HepG2 (cell line): ENCODE measurements around the gene EFHC2. TPM values are rescaled to one million over a fixed set of nuclear protein-coding genes. Genes with fewer than 3 reads are reported as not detected.
A peak's percentile ranks its signal among the peaks of the same experiment; 100 is the strongest.

Source experiments
- ATAC-seq: fragments of 200-7000 bp; cut with Tn5 transposase; 3 replicates; pipeline ENCODE4 v1.9.1; 2020; ENCODE audit warnings: mild to moderate bottlenecking, moderate library complexity
- BruUV-seq: library from RNA; stranded (reverse); fragments of 400-500 nt; replicated peaks from 2 replicates; lab custom pipeline; 2021; lab: Mats Ljungman, UMichigan
- CTCF ChIA-PET: fragments of 300-600 bp; formaldehyde crosslinking; extraction: SDS; loops from one replicate; lab custom pipeline; 2021; ENCODE audit warnings: low total read pairs, inconsistent platforms, low intra/inter-chr PET ratio; lab: Yijun Ruan, JAX
- POLR2A ChIA-PET: fragments of 350-600 bp; sonication (Branson Sonifier 250); formaldehyde crosslinking; loops from one replicate; lab custom pipeline; 2020; ENCODE audit warnings: antibody characterized with exemption, inconsistent platforms; lab: Yijun Ruan, JAX
- DNase-seq: peaks from one replicate; pipeline ENCODE4 v3.0.0-alpha.2; 2015; ENCODE audit warnings: low spot score
- FAIRE-seq: peaks from 3 replicates; lab custom pipeline; 2011; peaks lifted over from hg19 to GRCh38; lab: Jason Lieb, UNC
- H2AFZ ChIP-seq: one replicate; pipeline ENCODE4 v1.6.1; 2011; ENCODE audit warnings: low read length, inconsistent platforms
- H3K27ac ChIP-seq: fragments of 300-600 bp; 3 replicates; pipeline ENCODE4 v1.8.0; 2011; ENCODE audit warnings: mixed run types, mild to moderate bottlenecking, mixed read lengths, low read length, inconsistent platforms; ENCODE audit not compliant: insufficient read depth; ENCODE audit errors: extremely low read length
- H3K27me3 ChIP-seq, 2 experiments: fragments of 200-600 bp in 1 of 2; 2 replicates in 1 of 2; 3 replicates in 1 of 2; pipeline versions ENCODE4 v1.6.0 to v1.8.0; 2011; ENCODE audit warnings: low read length in 2 of 2, mild to moderate bottlenecking in 2 of 2, moderate library complexity in 2 of 2, inconsistent platforms in 1 of 2; ENCODE audit not compliant: insufficient read depth in 2 of 2, control insufficient read depth in 1 of 2
- H3K36me3 ChIP-seq, 2 experiments: fragments of 200-600 bp in 1 of 2; replicated peaks in 1 of 2; 2 replicates in 1 of 2; 3 replicates in 1 of 2; pipeline versions ENCODE4 v1.5.1 to v1.8.0; 2011; ENCODE audit warnings: low read length in 2 of 2, inconsistent platforms in 1 of 2; ENCODE audit not compliant: insufficient read depth in 2 of 2, control insufficient read depth in 1 of 2
- H3K4me1 ChIP-seq: 2 replicates; pipeline ENCODE4 v1.5.1; 2012; ENCODE audit warnings: low read length, inconsistent platforms; ENCODE audit not compliant: insufficient read depth
- H3K4me2 ChIP-seq: 2 replicates; pipeline ENCODE4 v1.6.0; 2011; ENCODE audit warnings: low read depth, low read length, inconsistent platforms
- H3K4me3 ChIP-seq, 3 experiments: fragments of 200-600 bp in 1 of 3; sonication (generic), shearing (Covaris generic) in 1 of 3; replicated peaks in 1 of 3; 2 replicates each; pipeline ENCODE4 v1.5.1; 2011 to 2016; ENCODE audit warnings: low read length in 3 of 3, inconsistent platforms in 2 of 3, low read depth in 2 of 3, mild to moderate bottlenecking in 2 of 3, control low read depth in 1 of 3, mixed read lengths in 1 of 3; ENCODE audit not compliant: insufficient read depth in 1 of 3
- H3K79me2 ChIP-seq: one replicate; pipeline ENCODE4 v1.6.1; 2011; ENCODE audit warnings: low read length, inconsistent platforms; ENCODE audit not compliant: insufficient read depth
- H3K9ac ChIP-seq: 2 replicates; pipeline ENCODE4 v1.6.0; 2011; ENCODE audit warnings: mild to moderate bottlenecking, low read depth, low read length, inconsistent platforms; ENCODE audit not compliant: insufficient read depth
- H3K9me3 ChIP-seq: 2 replicates; pipeline ENCODE4 v1.5.1; 2012; ENCODE audit warnings: mild to moderate bottlenecking, low read length
- H4K20me1 ChIP-seq: 2 replicates; pipeline ENCODE4 v1.6.0; 2011; ENCODE audit warnings: inconsistent platforms, mild to moderate bottlenecking, low read length, moderate library complexity; ENCODE audit not compliant: insufficient read depth
- BRF2 ChIP-seq: sonication (generic); formaldehyde crosslinking; IDR thresholded peaks from 2 replicates; pipeline ENCODE4 v1.8.1; 2022; ENCODE audit warnings: mild to moderate bottlenecking, missing genetic modification reagents
- CEBPB ChIP-seq: IDR thresholded peaks from 2 replicates; pipeline ENCODE4 v1.6.1; 2011; ENCODE audit warnings: low read depth, low read length, improper control_type of control experiment, borderline replicate concordance
- GABPB1 ChIP-seq: IDR thresholded peaks from 2 replicates; pipeline ENCODE4 v1.6.1; 2016; ENCODE audit warnings: mild to moderate bottlenecking, missing genetic modification reagents, moderate library complexity, missing compliant biosample characterization
- TOE1 ChIP-seq: sonication (generic); formaldehyde crosslinking; IDR thresholded peaks from 2 replicates; pipeline ENCODE4 v1.4.0; 2020; ENCODE audit warnings: mild to moderate bottlenecking, missing genetic modification reagents
- ZNF468 ChIP-seq: sonication (generic); formaldehyde crosslinking; IDR thresholded peaks from 2 replicates; pipeline ENCODE4 v1.8.0; 2022; ENCODE audit warnings: mild to moderate bottlenecking, moderate library complexity, missing genetic modification reagents
- ZNF720 ChIP-seq: sonication (generic); formaldehyde crosslinking; IDR thresholded peaks from 2 replicates; pipeline ENCODE4 v1.4.0; 2020; ENCODE audit warnings: missing genetic modification reagents
- WGBS: methylation state at CpG from one replicate; pipeline ENCODE4 v1.1.6; 2017; ENCODE audit warnings: low lambda C conversion rate; 5-methylcytosine and 5-hydroxymethylcytosine counted together
- in situ Hi-C: cut with HindIII; loops from 2 replicates; pipeline ENCODE4 v1.10.0; 2017; ENCODE audit warnings: low pct_unique_long_range_greater_than_20kb; ENCODE audit not compliant: extremely low pct_ligation_motif_present
- intact Hi-C: fragments of 100-400 bp; cut with micrococcal nuclease; formaldehyde crosslinking; loops from one replicate; pipeline ENCODE4 v1.10.0; 2022; ENCODE audit not compliant: unreplicated experiment
- polyA plus RNA-seq, 8 experiments: library from polyadenylated mRNA; depleted of rRNA in 3 of 8; stranded (reverse) in 7 of 8; unstranded in 1 of 8; fragments of >200 nt; fragmentation: Illumina TruSeq in 4 of 8; extraction: Trizol in 4 of 8; gene quantifications; 2 replicates each; pipeline versions ENCODE4 v1.2.1 to v1.2.3, GENCODE V29; 2011 to 2016; ENCODE audit warnings: low read depth in 4 of 8, missing spikeins in 1 of 8, mixed read lengths in 1 of 8; ENCODE audit not compliant: insufficient read depth in 1 of 8
- total RNA-seq, 5 experiments: library from RNA; depleted of rRNA; stranded (reverse); fragments of >200 nt; fragmentation: Illumina TruSeq; extraction: Trizol; gene quantifications; 2 replicates each; pipeline ENCODE4 v1.2.3, GENCODE V29; 2016; ENCODE audit warnings: low read depth in 1 of 5
- TF ChIP-seq, protein P1 (sequence below): sonication (generic); formaldehyde crosslinking; IDR thresholded peaks from 2 replicates; pipeline ENCODE4 v1.4.0; 2020; ENCODE audit warnings: missing genetic modification reagents

EFHC2 gene
- total and polyA plus RNA-seq, 2 of the 13 experiments (the other 11 are each of a cell fraction or from before 2014, with no cell fraction given) = not detected

- Histone ChIP-seq H2AFZ (no peak overlapping the region), H3K27ac (no peak overlapping the region), H3K4me1 (no peaks in the 10 kb centered on the region), H3K27me3 (no peaks in the 10 kb centered on the region), H3K36me3 (no peaks in the 10 kb centered on the region), H3K9me3 (no peaks in the 10 kb centered on the region), H3K79me2 (no peaks in the 10 kb centered on the region), H3K4me2 (no peak overlapping the region)
- 33% methylated on average over 3 of the region's 4 CpGs for WGBS
- POLR2A ChIA-PET = no interaction called here
- CTCF ChIA-PET = no interaction called here
- no TSS peak for BruUV-seq
- in situ Hi-C loops = no loop called here
- intact Hi-C loops = no loop called here
- DNase-seq (no peak), FAIRE-seq (no peak)
- TF ChIP-seq TOE1 (no peak), BRF2 (CRISPR knock-in tag) (no peak), ZNF468 (CRISPR knock-in tag) (no peak), ZNF720 (CRISPR knock-in tag) (no peak)
- TF ChIP-seq, all 625 proteins: peak for 0
- H3K9ac ChIP-seq = no peak overlapping the region
- no peak for ATAC-seq
- no peak overlapping the region for H3K4me3 ChIP-seq
- H4K20me1 ChIP-seq = no peaks in the 10 kb centered on the region
Observed at GRCh38 chrX:44299177-44299576, 44.3 kb downstream of the EFHC2 start.

DNA sequence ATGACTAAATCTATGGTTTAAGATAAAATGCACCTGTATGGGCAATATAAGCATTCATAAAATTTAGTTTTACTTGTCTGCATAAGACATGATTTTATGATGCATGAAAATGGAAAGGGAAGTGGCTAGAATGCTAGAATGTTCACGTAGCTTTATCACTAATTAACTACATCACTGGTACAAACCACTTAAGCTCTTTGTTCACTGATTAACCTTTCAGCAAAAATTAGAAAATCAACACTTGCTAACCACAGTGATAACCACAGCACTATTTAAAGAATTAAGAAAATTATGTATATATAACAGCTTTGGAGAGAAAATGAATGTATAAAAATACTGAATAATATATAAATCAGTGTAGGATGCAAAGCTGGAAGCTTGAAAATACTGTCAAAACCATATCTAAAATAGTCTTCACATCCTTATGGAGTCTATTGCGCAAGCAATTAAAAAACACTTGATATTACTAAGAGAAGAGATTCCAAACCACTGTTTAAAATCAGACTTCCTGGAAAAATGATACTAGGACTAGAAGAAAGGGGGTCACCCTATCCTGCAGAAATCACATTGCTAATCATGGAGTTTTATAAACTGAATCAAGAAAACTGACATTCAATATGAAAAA lies 51.9 kb downstream of the EFHC2 start:
- WGBS = 50% methylated on average over 2 of the region's 2 CpGs
- no TSS peak for BruUV-seq
- intact Hi-C loops = no loop called here

More for the DNA sequence above, 51.9 kb downstream of the EFHC2 start:
- Histone ChIP-seq H3K4me1 (no peaks in the 10 kb centered on the region), H3K27me3 (no peaks in the 10 kb centered on the region), H3K36me3 (no peaks in the 10 kb centered on the region), H4K20me1 (no peaks in the 10 kb centered on the region), H2AFZ (no peak overlapping the region), H3K4me2 (no peak overlapping the region), H3K4me3 (no peak overlapping the region), H3K9ac (no peak overlapping the region)
- in situ Hi-C loops = no loop called here
- DNase-seq (no peak), FAIRE-seq (no peak)
- POLR2A ChIA-PET = no interaction called here
- CTCF ChIA-PET = no interaction called here
- TF ChIP-seq GABPB1 (CRISPR knock-in tag) (no peak), CEBPB (peak; percentile 26; the same call in 1 of the 2 replicates)
- TF ChIP-seq, protein P1, sequence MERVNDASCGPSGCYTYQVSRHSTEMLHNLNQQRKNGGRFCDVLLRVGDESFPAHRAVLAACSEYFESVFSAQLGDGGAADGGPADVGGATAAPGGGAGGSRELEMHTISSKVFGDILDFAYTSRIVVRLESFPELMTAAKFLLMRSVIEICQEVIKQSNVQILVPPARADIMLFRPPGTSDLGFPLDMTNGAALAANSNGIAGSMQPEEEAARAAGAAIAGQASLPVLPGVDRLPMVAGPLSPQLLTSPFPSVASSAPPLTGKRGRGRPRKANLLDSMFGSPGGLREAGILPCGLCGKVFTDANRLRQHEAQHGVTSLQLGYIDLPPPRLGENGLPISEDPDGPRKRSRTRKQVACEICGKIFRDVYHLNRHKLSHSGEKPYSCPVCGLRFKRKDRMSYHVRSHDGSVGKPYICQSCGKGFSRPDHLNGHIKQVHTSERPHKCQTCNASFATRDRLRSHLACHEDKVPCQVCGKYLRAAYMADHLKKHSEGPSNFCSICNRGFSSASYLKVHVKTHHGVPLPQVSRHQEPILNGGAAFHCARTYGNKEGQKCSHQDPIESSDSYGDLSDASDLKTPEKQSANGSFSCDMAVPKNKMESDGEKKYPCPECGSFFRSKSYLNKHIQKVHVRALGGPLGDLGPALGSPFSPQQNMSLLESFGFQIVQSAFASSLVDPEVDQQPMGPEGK = no peak
- TF ChIP-seq, all 625 proteins: peak for 1
- ATAC-seq = no peak
- H3K27ac ChIP-seq = no peak overlapping the region
- H3K79me2 ChIP-seq = no peaks in the 10 kb centered on the region
- no peaks in the 10 kb centered on the region for H3K9me3 ChIP-seq
